Measurements from ENCODE around the gene TMEM116.
"Not testable (repeated sequence)": the region's sequence is repeated elsewhere in the genome, so short reads cannot be mapped to it uniquely, and the experiment has no call there.

DNA sequence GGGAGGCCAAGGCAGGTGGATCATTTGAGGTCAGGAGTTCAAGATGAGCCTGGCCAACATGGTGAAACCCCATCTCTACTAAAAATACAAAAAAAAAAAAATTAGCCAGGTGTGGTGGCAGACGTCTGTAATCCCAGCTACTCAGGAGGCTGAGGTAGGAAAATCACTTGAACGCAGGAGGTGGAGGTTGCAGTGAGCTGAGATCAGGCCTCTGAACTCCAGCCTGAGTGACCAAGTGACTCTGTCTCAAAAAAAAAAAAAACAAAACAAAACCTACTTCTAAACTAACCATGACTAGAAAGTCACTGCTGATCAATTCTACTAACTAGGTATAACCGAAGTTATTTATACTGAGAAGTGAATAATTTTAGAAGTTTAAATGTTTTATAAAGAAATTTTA lies 3.4 kb downstream of the TMEM116 start:
- TF ChIP-seq CTCF, POLR2A (IDR thresholded peaks at IDR 0.05): not testable (repeated sequence)
